HepG2 (cell line): Measurements from ENCODE around the gene GCC1. TPM values are rescaled to one million over a fixed set of nuclear protein-coding genes. Genes with fewer than 3 reads are reported as not detected.

ENCODE experiments used
- ARNT ChIP-seq: fragments of 450-650 bp; IDR thresholded peaks from 2 replicates; pipeline ENCODE4 v1.6.1; 2017
- EED ChIP-seq: sonication (generic); formaldehyde crosslinking; IDR thresholded peaks from 2 replicates; pipeline ENCODE4 v1.5.0; 2020; ENCODE audit warnings: mild to moderate bottlenecking, missing genetic modification reagents
- FOXO1 ChIP-seq: sonication (generic); formaldehyde crosslinking; IDR thresholded peaks from 2 replicates; pipeline ENCODE4 v1.4.0; 2020; ENCODE audit warnings: missing genetic modification reagents
- HCFC1 ChIP-seq: fragments of 150-350 bp; IDR thresholded peaks from 2 replicates; pipeline ENCODE4 v1.6.1; 2014; ENCODE audit warnings: low read depth, low read length
- HDAC1 ChIP-seq: sonication (generic); formaldehyde crosslinking; IDR thresholded peaks from 2 replicates; pipeline ENCODE4 v1.5.1; 2020; ENCODE audit warnings: mild to moderate bottlenecking, missing genetic modification reagents
- MEIS1 ChIP-seq: sonication (generic); formaldehyde crosslinking; IDR thresholded peaks from 2 replicates; pipeline ENCODE4 v1.9.0; 2021; ENCODE audit warnings: mild to moderate bottlenecking, missing genetic modification reagents, moderate library complexity, borderline replicate concordance
- NFE2L2 ChIP-seq: fragments of 150-350 bp; IDR thresholded peaks from 2 replicates; pipeline ENCODE4 v1.6.1; 2014; ENCODE audit warnings: low read length
- NFIB ChIP-seq: sonication (generic); formaldehyde crosslinking; IDR thresholded peaks from 2 replicates; pipeline ENCODE4 v1.9.0; 2021; ENCODE audit warnings: missing genetic modification reagents, mild to moderate bottlenecking, borderline replicate concordance
- NPAS2 ChIP-seq: sonication (generic); formaldehyde crosslinking; IDR thresholded peaks from 2 replicates; pipeline ENCODE4 v1.8.0; 2022; ENCODE audit warnings: mild to moderate bottlenecking, missing genetic modification reagents, borderline replicate concordance
- SMAD3 ChIP-seq: sonication (generic); formaldehyde crosslinking; IDR thresholded peaks from 2 replicates; pipeline ENCODE4 v1.4.0; 2020; ENCODE audit warnings: missing genetic modification reagents
- SNAI1 ChIP-seq: sonication (generic); formaldehyde crosslinking; IDR thresholded peaks from 2 replicates; pipeline ENCODE4 v1.5.0; 2020; ENCODE audit warnings: mild to moderate bottlenecking, missing genetic modification reagents, borderline replicate concordance
- TCF7L2 ChIP-seq: IDR thresholded peaks from 2 replicates; pipeline ENCODE4 v1.6.1; 2011; ENCODE audit warnings: mild to moderate bottlenecking, low read depth, low read length, moderate library complexity
- YEATS4 ChIP-seq: sonication (generic); formaldehyde crosslinking; IDR thresholded peaks from 2 replicates; pipeline ENCODE4 v1.4.0; 2020; ENCODE audit warnings: missing genetic modification reagents, borderline replicate concordance
- ZFP36 ChIP-seq: fragments of 150-350 bp; IDR thresholded peaks from 2 replicates; pipeline ENCODE4 v1.6.1; 2018; ENCODE audit warnings: borderline replicate concordance, low read length, low read depth; ENCODE audit not compliant: partially characterized antibody
- ZFY ChIP-seq: sonication (generic); formaldehyde crosslinking; IDR thresholded peaks from 2 replicates; pipeline ENCODE4 v1.4.0; 2020; ENCODE audit warnings: missing genetic modification reagents
- ZNF263 ChIP-seq: sonication (generic); formaldehyde crosslinking; IDR thresholded peaks from 2 replicates; pipeline ENCODE4 v1.4.0; 2020; ENCODE audit warnings: missing genetic modification reagents
- ZNF549 ChIP-seq: sonication (generic); formaldehyde crosslinking; IDR thresholded peaks from 2 replicates; pipeline ENCODE4 v1.5.0; 2020; ENCODE audit warnings: missing genetic modification reagents
- ZNF598 ChIP-seq: sonication (generic); formaldehyde crosslinking; IDR thresholded peaks from 2 replicates; pipeline ENCODE4 v1.5.1; 2020; ENCODE audit warnings: mild to moderate bottlenecking, missing genetic modification reagents, borderline replicate concordance
- polyA plus RNA-seq, 8 experiments: library from polyadenylated mRNA; depleted of rRNA in 3 of 8; stranded (reverse) in 7 of 8; unstranded in 1 of 8; fragments of >200 nt; fragmentation: Illumina TruSeq in 4 of 8; extraction: Trizol in 4 of 8; gene quantifications; 2 replicates each; pipeline versions ENCODE4 v1.2.1 to v1.2.3, GENCODE V29; 2011 to 2016; ENCODE audit warnings: low read depth in 4 of 8, missing spikeins in 1 of 8, mixed read lengths in 1 of 8; ENCODE audit not compliant: insufficient read depth in 1 of 8
- total RNA-seq, 5 experiments: library from RNA; depleted of rRNA; stranded (reverse); fragments of >200 nt; fragmentation: Illumina TruSeq; extraction: Trizol; gene quantifications; 2 replicates each; pipeline ENCODE4 v1.2.3, GENCODE V29; 2016; ENCODE audit warnings: low read depth in 1 of 5
- TF ChIP-seq, protein P1 (sequence below): sonication (generic); formaldehyde crosslinking; IDR thresholded peaks from 2 replicates; pipeline ENCODE4 v1.5.1; 2020; ENCODE audit warnings: missing genetic modification reagents, mild to moderate bottlenecking, borderline replicate concordance
- TF ChIP-seq, protein P2 (sequence below): sonication (generic); formaldehyde crosslinking; IDR thresholded peaks from 2 replicates; pipeline ENCODE4 v1.5.1; 2020; ENCODE audit warnings: missing genetic modification reagents, mild to moderate bottlenecking, borderline replicate concordance
- TF ChIP-seq, protein P3 (sequence below): sonication (generic); formaldehyde crosslinking; IDR thresholded peaks from 2 replicates; pipeline ENCODE4 v1.5.0; 2020; ENCODE audit warnings: mild to moderate bottlenecking, missing genetic modification reagents
- TF ChIP-seq, protein P4 (sequence below): sonication (generic); formaldehyde crosslinking; IDR thresholded peaks from 2 replicates; pipeline ENCODE4 v1.5.0; 2020; ENCODE audit warnings: missing genetic modification reagents, mild to moderate bottlenecking, borderline replicate concordance
- TF ChIP-seq, protein P5 (sequence below): IDR thresholded peaks from 2 replicates; pipeline ENCODE4 v1.6.1; 2012; ENCODE audit warnings: inconsistent platforms
- TF ChIP-seq, protein P6 (sequence below): sonication (generic); formaldehyde crosslinking; IDR thresholded peaks from 2 replicates; pipeline ENCODE4 v1.8.1; 2023; ENCODE audit warnings: mild to moderate bottlenecking, missing genetic modification reagents, borderline replicate concordance

The GCC1 gene
- total and polyA plus RNA-seq, 2 of the 13 experiments (the other 11 are each of a cell fraction or from before 2014, with no cell fraction given): 2.5 to 15.3 TPM

DNA sequence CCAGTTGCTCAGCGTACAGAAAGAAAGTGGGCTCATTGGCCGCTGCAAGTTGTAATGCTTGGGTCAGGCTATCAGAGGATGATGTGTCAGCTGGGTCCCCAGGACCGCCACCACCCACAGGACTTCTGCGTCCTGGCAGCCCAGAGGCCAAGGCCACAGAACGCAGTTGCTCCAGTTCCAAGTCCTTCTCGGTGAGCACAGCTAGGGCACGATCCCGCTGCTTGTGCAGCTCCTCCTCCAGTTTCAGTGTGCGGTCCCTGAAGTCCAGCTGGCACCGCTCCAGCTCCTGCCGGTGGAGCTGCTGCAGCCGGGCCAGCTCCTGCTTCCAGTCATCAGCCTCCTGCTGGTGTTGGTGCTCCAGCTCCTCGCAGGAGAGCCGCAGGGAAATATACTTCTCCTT is 3.0 kb downstream of the GCC1 start (continued):
- peak; percentile 66; the same call in 1 of the 2 replicates for TF ChIP-seq HDAC1 (CRISPR knock-in tag)
- TF ChIP-seq YEATS4: peak; percentile 63
- no peak for TF ChIP-seq SNAI1
- TF ChIP-seq EED (CRISPR knock-in tag): no peak
- TF ChIP-seq MEIS1 (CRISPR knock-in tag): no peak
- TF ChIP-seq, protein P1, sequence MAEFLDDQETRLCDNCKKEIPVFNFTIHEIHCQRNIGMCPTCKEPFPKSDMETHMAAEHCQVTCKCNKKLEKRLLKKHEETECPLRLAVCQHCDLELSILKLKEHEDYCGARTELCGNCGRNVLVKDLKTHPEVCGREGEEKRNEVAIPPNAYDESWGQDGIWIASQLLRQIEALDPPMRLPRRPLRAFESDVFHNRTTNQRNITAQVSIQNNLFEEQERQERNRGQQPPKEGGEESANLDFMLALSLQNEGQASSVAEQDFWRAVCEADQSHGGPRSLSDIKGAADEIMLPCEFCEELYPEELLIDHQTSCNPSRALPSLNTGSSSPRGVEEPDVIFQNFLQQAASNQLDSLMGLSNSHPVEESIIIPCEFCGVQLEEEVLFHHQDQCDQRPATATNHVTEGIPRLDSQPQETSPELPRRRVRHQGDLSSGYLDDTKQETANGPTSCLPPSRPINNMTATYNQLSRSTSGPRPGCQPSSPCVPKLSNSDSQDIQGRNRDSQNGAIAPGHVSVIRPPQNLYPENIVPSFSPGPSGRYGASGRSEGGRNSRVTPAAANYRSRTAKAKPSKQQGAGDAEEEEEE (CRISPR knock-in tag): no peak
- peak; percentile 97 for TF ChIP-seq ZNF263 (CRISPR knock-in tag)
- TF ChIP-seq TCF7L2: no peak
- TF ChIP-seq NFE2L2: no peak
- no peak for TF ChIP-seq HCFC1
- TF ChIP-seq, protein P2, sequence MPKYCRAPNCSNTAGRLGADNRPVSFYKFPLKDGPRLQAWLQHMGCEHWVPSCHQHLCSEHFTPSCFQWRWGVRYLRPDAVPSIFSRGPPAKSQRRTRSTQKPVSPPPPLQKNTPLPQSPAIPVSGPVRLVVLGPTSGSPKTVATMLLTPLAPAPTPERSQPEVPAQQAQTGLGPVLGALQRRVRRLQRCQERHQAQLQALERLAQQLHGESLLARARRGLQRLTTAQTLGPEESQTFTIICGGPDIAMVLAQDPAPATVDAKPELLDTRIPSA (CRISPR knock-in tag): no peak
- TF ChIP-seq ZFP36: no peak
- TF ChIP-seq, protein P3, sequence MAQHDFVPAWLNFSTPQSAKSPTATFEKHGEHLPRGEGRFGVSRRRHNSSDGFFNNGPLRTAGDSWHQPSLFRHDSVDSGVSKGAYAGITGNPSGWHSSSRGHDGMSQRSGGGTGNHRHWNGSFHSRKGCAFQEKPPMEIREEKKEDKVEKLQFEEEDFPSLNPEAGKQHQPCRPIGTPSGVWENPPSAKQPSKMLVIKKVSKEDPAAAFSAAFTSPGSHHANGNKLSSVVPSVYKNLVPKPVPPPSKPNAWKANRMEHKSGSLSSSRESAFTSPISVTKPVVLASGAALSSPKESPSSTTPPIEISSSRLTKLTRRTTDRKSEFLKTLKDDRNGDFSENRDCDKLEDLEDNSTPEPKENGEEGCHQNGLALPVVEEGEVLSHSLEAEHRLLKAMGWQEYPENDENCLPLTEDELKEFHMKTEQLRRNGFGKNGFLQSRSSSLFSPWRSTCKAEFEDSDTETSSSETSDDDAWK (CRISPR knock-in tag): no peak
- no peak for TF ChIP-seq ZNF549 (CRISPR knock-in tag)
- TF ChIP-seq NPAS2 (CRISPR knock-in tag): no peak
- TF ChIP-seq, protein P4, sequence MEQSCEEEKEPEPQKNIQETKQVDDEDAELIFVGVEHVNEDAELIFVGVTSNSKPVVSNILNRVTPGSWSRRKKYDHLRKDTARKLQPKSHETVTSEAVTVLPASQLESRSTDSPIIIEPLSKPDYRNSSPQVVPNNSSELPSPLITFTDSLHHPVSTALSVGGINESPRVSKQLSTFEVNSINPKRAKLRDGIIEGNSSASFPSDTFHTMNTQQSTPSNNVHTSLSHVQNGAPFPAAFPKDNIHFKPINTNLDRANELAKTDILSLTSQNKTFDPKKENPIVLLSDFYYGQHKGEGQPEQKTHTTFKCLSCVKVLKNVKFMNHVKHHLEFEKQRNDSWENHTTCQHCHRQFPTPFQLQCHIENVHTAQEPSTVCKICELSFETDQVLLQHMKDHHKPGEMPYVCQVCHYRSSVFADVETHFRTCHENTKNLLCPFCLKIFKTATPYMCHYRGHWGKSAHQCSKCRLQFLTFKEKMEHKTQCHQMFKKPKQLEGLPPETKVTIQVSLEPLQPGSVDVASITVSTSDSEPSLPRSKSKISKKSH (CRISPR knock-in tag): peak; percentile 38; the same call in 1 of the 2 replicates
- TF ChIP-seq SMAD3: no peak
- TF ChIP-seq, protein P5, sequence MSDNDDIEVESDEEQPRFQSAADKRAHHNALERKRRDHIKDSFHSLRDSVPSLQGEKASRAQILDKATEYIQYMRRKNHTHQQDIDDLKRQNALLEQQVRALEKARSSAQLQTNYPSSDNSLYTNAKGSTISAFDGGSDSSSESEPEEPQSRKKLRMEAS: peak; percentile 55
- TF ChIP-seq ARNT: no peak
- peak; percentile 31; the same call in 1 of the 2 replicates for TF ChIP-seq FOXO1 (CRISPR knock-in tag)
- TF ChIP-seq, protein P6, sequence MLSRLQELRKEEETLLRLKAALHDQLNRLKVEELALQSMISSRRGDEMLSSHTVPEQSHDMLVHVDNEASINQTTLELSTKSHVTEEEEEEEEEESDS (CRISPR knock-in tag): no peak
- TF ChIP-seq ZNF598 (CRISPR knock-in tag): no peak
- TF ChIP-seq NFIB (CRISPR knock-in tag): peak; percentile 45; the same call in 1 of the 2 replicates
- TF ChIP-seq ZFY: 0 out of 2 replicates have a peak, but pooled peaks have one; percentile 31
